Kidney (tissue), 14 donors: ENCODE results near the gene MEF2C. TPM values are rescaled to one million over a fixed set of nuclear protein-coding genes. Genes with fewer than 3 reads are reported as not detected.
A peak's percentile ranks its signal among the peaks of the same experiment; 100 is the strongest.

ENCODE experiments used
- DNase-seq, 5 donors: peaks; one replicate each; pipeline ENCODE4 v3.0.0-alpha.2; 2013 to 2020
- FAIRE-seq: peaks from 2 replicates; lab custom pipeline; 2012; peaks lifted over from hg19 to GRCh38; lab: Jason Lieb, UNC
- H3K27ac ChIP-seq, 2 donors: one replicate each; pipeline ENCODE4 v1.7.0; 2013; ENCODE audit warnings: low read depth in 2 of 2, low read length in 2 of 2, inconsistent platforms in 1 of 2
- H3K27me3 ChIP-seq: one replicate; pipeline ENCODE4 v1.7.1; 2013; ENCODE audit warnings: low read length, inconsistent platforms; ENCODE audit not compliant: control insufficient read depth, insufficient read depth
- H3K36me3 ChIP-seq, 3 donors: one replicate each; pipeline versions ENCODE4 v1.7.0 to v1.7.1; 2013; ENCODE audit warnings: low read length in 3 of 3, control low read depth in 1 of 3, inconsistent platforms in 1 of 3; ENCODE audit not compliant: insufficient read depth in 3 of 3, control insufficient read depth in 2 of 3
- H3K4me1 ChIP-seq, 3 donors: one replicate each; pipeline versions ENCODE4 v1.7.0 to v1.7.1; 2013; ENCODE audit warnings: low read length in 3 of 3, inconsistent platforms in 1 of 3, low read depth in 1 of 3; ENCODE audit not compliant: control insufficient read depth in 2 of 3, insufficient read depth in 2 of 3
- H3K4me3 ChIP-seq, 3 donors: one replicate each; pipeline versions ENCODE4 v1.7.0 to v1.8.1; 2013; ENCODE audit warnings: low read length in 3 of 3, control low read depth in 1 of 3, inconsistent platforms in 1 of 3
- H3K9ac ChIP-seq, 3 donors: one replicate each; pipeline versions ENCODE4 v1.7.0 to v1.7.1; 2013; ENCODE audit warnings: low read length in 3 of 3, control low read depth in 1 of 3, inconsistent platforms in 1 of 3
- H3K9me3 ChIP-seq, 3 donors: one replicate each; pipeline versions ENCODE4 v1.7.0 to v1.7.1; 2013; ENCODE audit warnings: low read length in 3 of 3, control low read depth in 1 of 3, inconsistent platforms in 1 of 3; ENCODE audit not compliant: control insufficient read depth in 2 of 3, insufficient read depth in 1 of 3
- intact Hi-C: fragments of 100-400 bp; cut with DNase I; formaldehyde crosslinking; loops from one replicate; pipeline ENCODE4 v1.11.1; 2022
- polyA plus RNA-seq: library from polyadenylated mRNA; stranded (reverse); fragments of 350-450 nt; fragmentation: Illumina TruSeq; extraction: RNeasy Lipid Tissue Mini Kit (QIAGEN cat#74804); gene quantifications from one replicate; pipeline ENCODE4 v1.2.3, GENCODE V29; 2014; ENCODE audit warnings: low read depth, low replicate concordance; ENCODE audit not compliant: insufficient read depth
- total RNA-seq: library from RNA; stranded (reverse); fragmentation: NEBNext Ultra II Directional; extraction: Animal tissue kit (Norgen Biotek cat#: 25700); gene quantifications from one replicate; pipeline ENCODE4 v1.2.1, GENCODE V29; 2021
- TF ChIP-seq, protein P1 (sequence below): IDR thresholded peaks from 3 replicates; pipeline ENCODE4 v1.5.1; 2012; ENCODE audit warnings: mild to moderate bottlenecking, moderate library complexity, borderline replicate concordance; ENCODE audit not compliant: insufficient read depth; ENCODE audit errors: extremely low read depth
- donor health status: control.
- donor health status: control.
- donor health status: control.
- donor health status: control.
- donor health status: control.
- donor health status: DM: yes; HTN: yes; CAD: no.
- donor health status: Normal renal cell carcinoma (clear cell type).

Gene MEF2C
- total and polyA plus RNA-seq, 2 donors from 2014 or later, result 5.3 to 75.4 TPM

DNA sequence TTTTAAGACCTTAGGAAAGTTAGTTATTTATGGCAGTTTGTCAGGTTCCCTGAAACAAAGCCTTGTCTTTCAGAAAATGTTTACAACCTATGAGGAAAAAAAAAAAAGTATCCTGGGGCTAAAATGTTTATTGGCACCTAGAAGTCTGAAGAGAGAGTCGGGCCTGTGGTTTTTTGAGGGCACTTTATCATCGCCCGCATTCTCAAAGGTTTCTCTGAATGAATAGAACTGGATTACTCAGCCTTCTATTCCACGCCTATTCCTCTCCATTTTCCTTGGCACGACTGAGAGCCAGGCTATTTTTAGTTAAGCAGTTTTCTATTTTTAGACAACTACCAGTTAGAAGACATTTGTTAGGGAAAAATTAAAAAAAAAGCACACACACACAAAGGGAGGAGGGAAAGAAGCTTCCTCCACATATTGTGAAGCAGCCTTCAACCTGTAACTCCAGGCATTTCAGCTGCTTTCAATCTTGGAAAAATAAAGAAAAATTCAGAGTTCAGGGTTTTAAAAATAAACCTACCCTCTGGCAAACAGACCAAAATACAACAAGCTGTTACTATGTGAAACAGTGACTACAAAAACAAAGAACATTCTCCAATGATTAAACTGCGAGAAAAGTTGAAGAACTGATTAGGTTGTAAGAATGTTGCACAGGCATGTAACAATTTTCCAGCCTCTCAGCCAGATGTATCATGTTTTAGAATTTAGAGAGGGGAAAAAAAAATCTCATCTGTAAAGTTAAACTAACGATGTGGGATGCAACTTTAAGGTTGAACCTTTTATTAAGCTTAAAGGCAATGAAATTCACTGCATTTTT, 97.0 kb downstream of the MEF2C start:
- Histone ChIP-seq H3K9ac (peak overlapping the region in 2 of 3 donors; percentile 4 to 17), H3K4me3 (peak overlapping the region in 1 of 3 donors; percentile 27)
- DNase-seq, result peak in 2 of 5 donors; percentile 79 to 89

DNA sequence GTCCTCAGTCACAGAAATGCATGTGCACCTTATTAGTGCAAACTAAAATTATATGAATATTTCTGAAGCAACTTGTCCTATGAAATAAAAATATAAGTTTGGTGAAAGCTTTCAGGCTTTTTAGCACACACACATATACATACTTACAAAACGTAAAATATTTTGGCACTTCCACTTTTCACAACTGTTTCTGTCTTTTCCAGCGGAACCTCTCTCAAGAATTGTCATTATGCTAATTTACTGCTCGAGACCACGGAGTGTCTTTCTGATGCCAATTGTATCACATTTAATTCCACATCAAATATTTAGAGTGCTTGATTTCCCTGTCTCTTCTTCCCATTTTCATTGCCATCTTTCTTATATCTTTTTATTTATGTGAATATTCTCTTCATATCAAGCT, 100.4 kb downstream of the MEF2C start:
- no peaks in the 10 kb centered on the region for H3K9me3 ChIP-seq
- H3K27ac ChIP-seq, result no peak overlapping the region
- no peak for FAIRE-seq
- H3K4me3 ChIP-seq, result no peak overlapping the region
- no peaks in the 10 kb centered on the region for H3K36me3 ChIP-seq
- no peak overlapping the region for H3K9ac ChIP-seq
- TF ChIP-seq, protein P1, sequence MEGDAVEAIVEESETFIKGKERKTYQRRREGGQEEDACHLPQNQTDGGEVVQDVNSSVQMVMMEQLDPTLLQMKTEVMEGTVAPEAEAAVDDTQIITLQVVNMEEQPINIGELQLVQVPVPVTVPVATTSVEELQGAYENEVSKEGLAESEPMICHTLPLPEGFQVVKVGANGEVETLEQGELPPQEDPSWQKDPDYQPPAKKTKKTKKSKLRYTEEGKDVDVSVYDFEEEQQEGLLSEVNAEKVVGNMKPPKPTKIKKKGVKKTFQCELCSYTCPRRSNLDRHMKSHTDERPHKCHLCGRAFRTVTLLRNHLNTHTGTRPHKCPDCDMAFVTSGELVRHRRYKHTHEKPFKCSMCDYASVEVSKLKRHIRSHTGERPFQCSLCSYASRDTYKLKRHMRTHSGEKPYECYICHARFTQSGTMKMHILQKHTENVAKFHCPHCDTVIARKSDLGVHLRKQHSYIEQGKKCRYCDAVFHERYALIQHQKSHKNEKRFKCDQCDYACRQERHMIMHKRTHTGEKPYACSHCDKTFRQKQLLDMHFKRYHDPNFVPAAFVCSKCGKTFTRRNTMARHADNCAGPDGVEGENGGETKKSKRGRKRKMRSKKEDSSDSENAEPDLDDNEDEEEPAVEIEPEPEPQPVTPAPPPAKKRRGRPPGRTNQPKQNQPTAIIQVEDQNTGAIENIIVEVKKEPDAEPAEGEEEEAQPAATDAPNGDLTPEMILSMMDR, result no peak
- no peak for DNase-seq
- no peaks in the 10 kb centered on the region for H3K27me3 ChIP-seq
- H3K4me1 ChIP-seq, result peaks cover 3 to 8% (median 7%) of the 10 kb centered on the region in 3 donors
- intact Hi-C loops, result no loop called here

More for the DNA sequence above, 97.0 kb downstream of the MEF2C start:
- H3K9me3 ChIP-seq, result no peaks in the 10 kb centered on the region
- H3K36me3 ChIP-seq, result no peaks in the 10 kb centered on the region
- peaks cover 3 to 8% (median 7%) of the 10 kb centered on the region in 3 donors for H3K4me1 ChIP-seq
- intact Hi-C loops, result no loop called here
- TF ChIP-seq, protein P1, result no peak
- peak overlapping the region; percentile 29 to 72 for H3K27ac ChIP-seq
- peak; percentile 91 for FAIRE-seq
- no peaks in the 10 kb centered on the region for H3K27me3 ChIP-seq

DNA sequence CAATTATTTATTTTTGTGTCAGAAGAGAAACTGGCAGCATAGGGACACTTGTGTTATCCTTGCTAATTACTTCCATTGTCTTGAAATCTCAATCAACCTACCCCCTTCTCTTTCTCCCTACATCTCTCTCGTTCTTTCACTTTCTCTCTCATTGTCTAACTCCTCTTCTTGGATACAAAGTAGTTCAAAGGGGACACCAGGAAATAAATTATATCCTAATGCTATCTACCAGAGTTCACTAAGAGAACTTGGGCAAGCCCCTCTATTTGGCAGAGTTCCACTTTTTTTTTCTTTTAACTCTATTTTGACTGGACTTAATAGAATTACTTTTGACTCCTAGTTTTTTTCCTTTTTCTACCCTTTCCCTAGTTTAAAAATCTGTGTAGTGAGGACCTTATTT, 102.2 kb downstream of the MEF2C start:
- DNase-seq (peak in 1 of 5 donors; percentile 14), FAIRE-seq (no peak)
- intact Hi-C loops, result no loop called here
- TF ChIP-seq, protein P1, result no peak
- Histone ChIP-seq H3K36me3 (no peaks in the 10 kb centered on the region), H3K9ac (no peak overlapping the region), H3K4me1 (peaks cover 0 to 4% (median 3%) of the 10 kb centered on the region in 3 donors), H3K4me3 (no peak overlapping the region), H3K9me3 (no peaks in the 10 kb centered on the region), H3K27me3 (no peaks in the 10 kb centered on the region), H3K27ac (no peak overlapping the region)
